WTC11 (cell line): ENCODE data around the gene OR2G3. TPM values are rescaled to one million over a fixed set of nuclear protein-coding genes. Genes with fewer than 3 reads are reported as not detected.

Experiments used
- ATAC-seq: fragments of 200-7000 bp; cut with Tn5 transposase; 2 replicates; pipeline ENCODE4 v1.10.0; 2021; ENCODE audit warnings: mild to moderate bottlenecking, moderate library complexity
- Bru-seq: library from RNA; stranded (reverse); fragments of 400-500 nt; gene quantifications from one replicate; lab custom pipeline; 2021; lab: Mats Ljungman, UMichigan
- CTCF ChIA-PET: fragments of 300-600 bp; sonication (Branson Sonifier 250); formaldehyde crosslinking; loops from one replicate; lab custom pipeline; 2021; ENCODE audit warnings: antibody characterized with exemption; lab: Charles Lee
- POLR2A ChIA-PET: fragments of 350-600 bp; sonication (Branson Sonifier 250); formaldehyde crosslinking; loops from one replicate; lab custom pipeline; 2021; ENCODE audit warnings: antibody characterized with exemption; lab: Charles Lee
- DNase-seq: peaks from one replicate; pipeline ENCODE4 v3.0.0; 2021; ENCODE audit warnings: low spot score
- H3K27ac Mint-ChIP-seq: 2 replicates; pipeline ENCODE4 v1.8.0; 2021; ENCODE audit warnings: mixed read lengths
- H3K27me3 Mint-ChIP-seq: 2 replicates; pipeline ENCODE4 v1.8.0; 2021; ENCODE audit warnings: low read depth, mild to moderate bottlenecking, moderate library complexity, mixed read lengths
- H3K36me3 Mint-ChIP-seq: 2 replicates; pipeline ENCODE4 v1.8.0; 2021; ENCODE audit warnings: mixed read lengths
- H3K4me1 Mint-ChIP-seq: 2 replicates; pipeline ENCODE4 v1.8.0; 2022; ENCODE audit warnings: mixed read lengths
- H3K4me3 Mint-ChIP-seq: 2 replicates; pipeline ENCODE4 v1.8.0; 2021; ENCODE audit warnings: mild to moderate bottlenecking, moderate library complexity, mixed read lengths
- H3K9me3 Mint-ChIP-seq: 2 replicates; pipeline ENCODE4 v1.8.0; 2021; ENCODE audit warnings: mixed read lengths
- CTCF ChIP-seq: fragments of 200-600 bp; IDR thresholded peaks from 2 replicates; pipeline ENCODE4 v1.8.0; 2022; ENCODE audit warnings: antibody characterized with exemption
- E2F4 ChIP-seq: sonication (generic); formaldehyde crosslinking; IDR thresholded peaks from 2 replicates; pipeline ENCODE4 v1.8.1; 2022; ENCODE audit warnings: low read depth, mild to moderate bottlenecking, moderate library complexity, missing genetic modification reagents, borderline replicate concordance
- GABPB1 ChIP-seq: sonication (generic); formaldehyde crosslinking; IDR thresholded peaks from 2 replicates; pipeline ENCODE4 v1.8.1; 2023; ENCODE audit warnings: mild to moderate bottlenecking, missing genetic modification reagents
- HMGA2 ChIP-seq: fragments of 250-450 bp; sonication (Bioruptor Pico); IDR thresholded peaks from 2 replicates; pipeline ENCODE4 v1.4.0; 2021; ENCODE audit warnings: mild to moderate bottlenecking, moderate library complexity
- MXD4 ChIP-seq: fragments of 250-450 bp; sonication (Bioruptor Pico); IDR thresholded peaks from 2 replicates; pipeline ENCODE4 v1.8.0; 2021; ENCODE audit warnings: mild to moderate bottlenecking, moderate library complexity, borderline replicate concordance
- NFYB ChIP-seq: sonication (generic); formaldehyde crosslinking; conservative IDR thresholded peaks from 2 replicates; pipeline ENCODE4 v1.8.0; 2022; ENCODE audit warnings: low read depth, missing genetic modification reagents
- NR1H2 ChIP-seq: sonication (generic); formaldehyde crosslinking; IDR thresholded peaks from 2 replicates; pipeline ENCODE4 v1.9.0; 2021; ENCODE audit warnings: mild to moderate bottlenecking, moderate library complexity, missing genetic modification reagents
- NR3C1 ChIP-seq: sonication (generic); formaldehyde crosslinking; conservative IDR thresholded peaks from 2 replicates; pipeline ENCODE4 v1.8.1; 2023; ENCODE audit warnings: low read depth, mild to moderate bottlenecking, missing genetic modification reagents
- RORB ChIP-seq: fragments of 250-450 bp; sonication (Bioruptor Pico); IDR thresholded peaks from 2 replicates; pipeline ENCODE4 v1.9.0; 2021; ENCODE audit warnings: mild to moderate bottlenecking
- SMAD4 ChIP-seq: sonication (generic); formaldehyde crosslinking; IDR thresholded peaks from 2 replicates; pipeline ENCODE4 v1.8.0; 2022; ENCODE audit warnings: mild to moderate bottlenecking, missing genetic modification reagents
- SP1 ChIP-seq: sonication (generic); formaldehyde crosslinking; conservative IDR thresholded peaks from 2 replicates; pipeline ENCODE4 v1.8.1; 2022; ENCODE audit warnings: missing genetic modification reagents
- TCF7 ChIP-seq: sonication (generic); formaldehyde crosslinking; IDR thresholded peaks from 2 replicates; pipeline ENCODE4 v1.8.0; 2022; ENCODE audit warnings: mild to moderate bottlenecking, low read depth, missing genetic modification reagents, moderate library complexity
- USF2 ChIP-seq: sonication (generic); formaldehyde crosslinking; IDR thresholded peaks from 2 replicates; pipeline ENCODE4 v1.8.1; 2023; ENCODE audit warnings: mild to moderate bottlenecking, missing genetic modification reagents, moderate library complexity
- ZBTB43 ChIP-seq: sonication (generic); formaldehyde crosslinking; IDR thresholded peaks from 2 replicates; pipeline ENCODE4 v1.8.1; 2023; ENCODE audit warnings: mild to moderate bottlenecking, missing genetic modification reagents
- ZNF121 ChIP-seq: sonication (generic); formaldehyde crosslinking; IDR thresholded peaks from 2 replicates; pipeline ENCODE4 v1.8.0; 2023; ENCODE audit warnings: missing genetic modification reagents
- ZNF263 ChIP-seq: sonication (generic); formaldehyde crosslinking; IDR thresholded peaks from 2 replicates; pipeline ENCODE4 v1.8.1; 2022; ENCODE audit warnings: low read depth, mild to moderate bottlenecking, moderate library complexity, missing genetic modification reagents
- ZNF396 ChIP-seq: fragments of 250-450 bp; sonication (Bioruptor Pico); IDR thresholded peaks from 2 replicates; pipeline ENCODE4 v1.8.0; 2021; ENCODE audit warnings: mild to moderate bottlenecking, moderate library complexity, borderline replicate concordance
- ZNF671 ChIP-seq: fragments of 250-450 bp; sonication (Bioruptor Pico); IDR thresholded peaks from 2 replicates; pipeline ENCODE4 v1.8.0; 2021; ENCODE audit warnings: mild to moderate bottlenecking
- long read RNA-seq, 3 experiments: library from RNA in 1 of 3; library from capped mRNA in 1 of 3; library from polyadenylated mRNA in 1 of 3; unstranded in 2 of 3; stranded (forward) in 1 of 3; transcript quantifications; one replicate each; pipeline ENCODE4 v2.0.0, GENCODE V29; 2021
- total RNA-seq: library from RNA; stranded (reverse); gene quantifications from 3 replicates; pipeline ENCODE4 v1.2.3, GENCODE V29; 2021
- TF ChIP-seq, protein P1 (sequence below): sonication (generic); formaldehyde crosslinking; IDR thresholded peaks from 2 replicates; pipeline ENCODE4 v1.8.1; 2022; ENCODE audit warnings: mild to moderate bottlenecking, moderate library complexity, missing genetic modification reagents
- TF ChIP-seq, protein P2 (sequence below): sonication (generic); formaldehyde crosslinking; IDR thresholded peaks from 2 replicates; pipeline ENCODE4 v1.8.0; 2023; ENCODE audit warnings: missing genetic modification reagents

OR2G3 gene
- total RNA-seq: not detected in 3 replicates
- not detected for Bru-seq, nascent RNA
- long read RNA-seq, experiment 1: 0 reads
- long read RNA-seq, experiment 2: 0 reads
- long read RNA-seq, experiment 3: 0 reads

GRCh38 chr1:247605286-247605685 is at the start of gene OR2G3:
Gene OR2G3, plus strand, starts transcription at chr1:247605586. Its CDS starts 0 bp downstream, at chr1:247605586.
- Mint-ChIP-seq H3K27ac (no peak within 1 kb of the TSS), H3K4me3 (no peak within 1 kb of the TSS), H3K9me3 (peaks cover 20% of the 10 kb centered on the region), H3K4me1 (peaks cover 4% of the 10 kb centered on the region; the same call in 1 of the 2 replicates), H3K36me3 (no peaks in the 10 kb centered on the region)
- ATAC-seq (no peak), DNase-seq (no peak)
- CTCF ChIA-PET: no interaction called here
- no peak for TF ChIP-seq ZBTB43
- TF ChIP-seq RORB: no peak
- no peak for TF ChIP-seq CTCF
- no peak for TF ChIP-seq NR3C1 (CRISPR knock-in tag)
- TF ChIP-seq ZNF121 (CRISPR knock-in tag): no peak
- TF ChIP-seq, all 79 proteins: peak for 0
- POLR2A ChIA-PET: no interaction called here
- peaks cover 3% of the 10 kb centered on the region; the same call in 1 of the 2 replicates for H3K27me3 Mint-ChIP-seq

DNA sequence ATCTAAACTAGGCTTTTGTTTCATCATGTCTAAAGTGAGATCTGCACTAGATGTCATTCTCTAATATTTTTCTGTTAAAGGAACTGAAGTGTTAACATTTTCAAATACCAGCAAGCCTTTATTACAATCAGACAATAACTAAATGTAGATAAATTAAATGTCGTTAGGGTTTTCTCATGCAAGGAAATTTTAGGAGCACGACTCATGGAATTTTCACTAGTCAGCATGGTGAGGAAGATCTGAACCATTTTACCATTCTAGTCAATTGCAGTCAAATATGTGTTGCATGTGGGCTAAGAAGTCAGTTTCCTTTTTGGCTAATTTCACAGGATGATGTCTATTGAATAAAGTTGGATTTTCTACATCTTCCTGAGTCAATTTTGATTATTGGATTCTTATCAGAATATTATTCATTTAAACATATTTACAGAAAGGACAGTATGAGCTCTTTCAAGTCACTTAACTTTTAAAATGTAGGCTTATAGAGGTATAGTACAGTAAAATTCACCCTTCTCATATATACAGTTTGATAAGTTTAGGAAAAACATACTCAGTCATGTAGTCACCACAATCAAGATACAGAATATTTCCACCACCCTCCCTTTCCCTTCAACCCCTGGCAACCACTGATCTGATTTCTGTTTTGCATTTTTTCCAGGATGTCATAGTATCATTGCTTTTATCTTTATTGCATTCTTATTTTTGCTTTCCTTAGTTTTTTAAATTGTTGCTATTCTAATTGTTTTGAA is 47.3 kb upstream of the OR2G3 start:
- Mint-ChIP-seq H3K27me3 (no peaks in the 10 kb centered on the region), H3K4me1 (peaks cover 10% of the 10 kb centered on the region), H3K4me3 (no peak overlapping the region), H3K27ac (no peak overlapping the region), H3K9me3 (no peaks in the 10 kb centered on the region), H3K36me3 (no peaks in the 10 kb centered on the region)
- TF ChIP-seq GABPB1 (no peak), E2F4 (CRISPR knock-in tag) (no peak), NFYB (CRISPR knock-in tag) (no peak), SMAD4 (CRISPR knock-in tag) (no peak), MXD4 (no peak), HMGA2 (CRISPR knock-in tag) (no peak), USF2 (CRISPR knock-in tag) (no peak), ZNF263 (no peak), ZNF396 (no peak), ZNF671 (CRISPR knock-in tag) (no peak), TCF7 (CRISPR knock-in tag) (no peak), SP1 (no peak), NR1H2 (CRISPR knock-in tag) (no peak)
- TF ChIP-seq, protein P1, sequence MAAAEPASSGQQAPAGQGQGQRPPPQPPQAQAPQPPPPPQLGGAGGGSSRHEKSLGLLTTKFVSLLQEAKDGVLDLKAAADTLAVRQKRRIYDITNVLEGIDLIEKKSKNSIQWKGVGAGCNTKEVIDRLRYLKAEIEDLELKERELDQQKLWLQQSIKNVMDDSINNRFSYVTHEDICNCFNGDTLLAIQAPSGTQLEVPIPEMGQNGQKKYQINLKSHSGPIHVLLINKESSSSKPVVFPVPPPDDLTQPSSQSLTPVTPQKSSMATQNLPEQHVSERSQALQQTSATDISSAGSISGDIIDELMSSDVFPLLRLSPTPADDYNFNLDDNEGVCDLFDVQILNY (CRISPR knock-in tag): no peak
- TF ChIP-seq, protein P2, sequence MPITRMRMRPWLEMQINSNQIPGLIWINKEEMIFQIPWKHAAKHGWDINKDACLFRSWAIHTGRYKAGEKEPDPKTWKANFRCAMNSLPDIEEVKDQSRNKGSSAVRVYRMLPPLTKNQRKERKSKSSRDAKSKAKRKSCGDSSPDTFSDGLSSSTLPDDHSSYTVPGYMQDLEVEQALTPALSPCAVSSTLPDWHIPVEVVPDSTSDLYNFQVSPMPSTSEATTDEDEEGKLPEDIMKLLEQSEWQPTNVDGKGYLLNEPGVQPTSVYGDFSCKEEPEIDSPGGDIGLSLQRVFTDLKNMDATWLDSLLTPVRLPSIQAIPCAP (CRISPR knock-in tag): no peak
- POLR2A ChIA-PET: no interaction called here
- CTCF ChIA-PET: interaction anchor here (1.0 to 1.6 kb wide), 3 partner anchors 24 to 27 kb away, joined by 3 to 4 read pairs (median 4); no protein-coding TSS in a partner anchor
- DNase-seq: no peak
- ATAC-seq: no peak
